Adipocyte (in vitro differentiated cells): Measurements from ENCODE around the gene B4GALNT2.
"Not testable (repeated sequence)": the region's sequence is repeated elsewhere in the genome, so short reads cannot be mapped to it uniquely, and the experiment has no call there.

ENCODE experiments used
- DNase-seq: peaks from one replicate; pipeline ENCODE4 v3.0.0-alpha.2; 2015; ENCODE audit warnings: low read depth
- H3K27me3 ChIP-seq: replicated peaks from 2 replicates; pipeline ENCODE4 v1.7.0; 2013; ENCODE audit warnings: mild to moderate bottlenecking, low read length, moderate library complexity; ENCODE audit not compliant: control insufficient read depth, insufficient read depth
- H3K36me3 ChIP-seq: 2 replicates; pipeline ENCODE4 v1.7.0; 2013; ENCODE audit warnings: low read length, mild to moderate bottlenecking, moderate library complexity; ENCODE audit not compliant: control insufficient read depth, insufficient read depth, severe bottlenecking
- H3K4me1 ChIP-seq: 2 replicates; pipeline ENCODE4 v1.7.0; 2013; ENCODE audit warnings: mild to moderate bottlenecking, low read length, moderate library complexity; ENCODE audit not compliant: control insufficient read depth, insufficient read depth
- H3K4me3 ChIP-seq: 2 replicates; pipeline ENCODE4 v1.7.0; 2013; ENCODE audit warnings: mild to moderate bottlenecking, low read length, moderate library complexity
- H3K9ac ChIP-seq: 2 replicates; pipeline ENCODE4 v1.7.0; 2013; ENCODE audit warnings: mild to moderate bottlenecking, low read length, moderate library complexity
- H3K9me3 ChIP-seq: 2 replicates; pipeline ENCODE4 v1.7.0; 2013; ENCODE audit warnings: mild to moderate bottlenecking, low read length, moderate library complexity; ENCODE audit not compliant: control insufficient read depth

Gene B4GALNT2

DNA sequence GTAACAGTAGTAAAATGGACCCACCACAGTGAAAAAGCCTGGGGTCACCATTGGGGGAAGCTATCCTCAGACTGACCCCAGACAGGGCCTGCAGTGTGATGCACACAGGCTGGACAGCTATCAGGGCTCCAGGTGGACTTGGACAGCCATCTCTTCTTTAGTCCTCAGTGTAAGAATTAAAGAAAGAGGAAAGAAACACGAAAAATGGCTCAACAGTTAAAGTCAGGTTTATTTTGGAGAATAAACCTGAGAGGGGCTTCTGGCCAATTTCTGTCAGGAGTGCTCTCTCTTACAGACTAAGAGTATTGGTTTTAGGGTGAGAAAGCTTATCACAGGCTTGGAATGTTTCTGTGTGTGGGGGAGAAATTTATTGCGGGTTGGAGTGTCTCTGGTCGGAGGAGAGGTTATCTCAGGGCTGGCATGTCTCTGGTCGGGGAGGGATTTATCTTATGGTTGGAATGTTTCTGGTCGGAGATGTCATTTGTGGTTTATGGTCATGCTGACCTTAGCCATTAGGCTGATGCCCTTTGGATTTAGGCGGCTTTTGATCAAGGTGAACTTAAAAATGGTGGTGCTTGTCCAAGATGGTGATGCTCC lies 10.8 kb upstream of the B4GALNT2 start:
- no peak for DNase-seq
- Histone ChIP-seq H3K9me3 (peaks cover 9% of the 10 kb centered on the region), H3K9ac (no peak overlapping the region), H3K27me3 (peaks cover 36% of the 10 kb centered on the region), H3K4me1 (no peaks in the 10 kb centered on the region), H3K36me3 (no peaks in the 10 kb centered on the region), H3K4me3 (no peak overlapping the region)

- DNase-seq: no peak
- Histone ChIP-seq H3K9ac (no peak overlapping the region), H3K4me3 (no peak overlapping the region), H3K27me3 (peaks cover 35% of the 10 kb centered on the region), H3K4me1 (no peaks in the 10 kb centered on the region), H3K9me3 (peaks cover 9% of the 10 kb centered on the region), H3K36me3 (no peaks in the 10 kb centered on the region)
Measured at GRCh38 chr17:49122566-49122965, 10.0 kb upstream of the B4GALNT2 start.

GRCh38 chr17:49123061-49123460 lies 9.5 kb upstream of the B4GALNT2 start:
- Histone ChIP-seq H3K9me3 (peaks cover 9% of the 10 kb centered on the region), H3K4me1 (no peaks in the 10 kb centered on the region), H3K9ac (no peak overlapping the region), H3K36me3 (no peaks in the 10 kb centered on the region), H3K27me3 (peaks cover 31% of the 10 kb centered on the region), H3K4me3 (no peak overlapping the region)
- no peak for DNase-seq

DNA sequence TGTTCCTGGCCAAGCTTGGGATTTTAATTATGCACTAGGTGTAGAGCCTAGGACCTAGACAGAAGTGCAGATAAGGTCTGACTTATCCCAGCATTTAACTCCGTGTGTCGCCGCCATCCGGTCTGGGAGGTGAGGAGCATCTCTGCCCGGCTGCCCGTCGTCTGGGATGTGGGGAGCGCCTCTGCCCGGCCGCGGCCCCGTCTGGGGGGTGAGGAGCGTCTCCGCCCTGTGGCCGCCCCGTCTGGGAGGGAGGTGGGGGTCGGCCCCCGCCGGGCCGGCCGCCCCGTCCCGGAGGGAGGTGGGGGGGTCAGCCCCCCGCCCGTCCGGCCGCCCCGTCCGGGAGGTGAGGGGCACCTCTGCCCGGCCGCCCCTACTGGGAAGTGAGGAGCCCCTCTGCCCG lies 7.1 kb upstream of the B4GALNT2 start:
- no peaks in the 10 kb centered on the region for H3K36me3 ChIP-seq
- H3K27me3 ChIP-seq: peaks cover 27% of the 10 kb centered on the region
- no peak overlapping the region for H3K4me3 ChIP-seq
- no peak for DNase-seq
- H3K9me3 ChIP-seq: peaks cover 25% of the 10 kb centered on the region
- no peak overlapping the region for H3K9ac ChIP-seq
- no peaks in the 10 kb centered on the region for H3K4me1 ChIP-seq

- peaks cover 24% of the 10 kb centered on the region for H3K9me3 ChIP-seq
- not testable (repeated sequence) for H3K9ac ChIP-seq, H3K4me1 ChIP-seq, H3K36me3 ChIP-seq, DNase-seq, H3K4me3 ChIP-seq
- peaks cover 29% of the 10 kb centered on the region for H3K27me3 ChIP-seq
Measured at GRCh38 chr17:49126183-49126859, 6.2 kb upstream of the B4GALNT2 start.

DNA sequence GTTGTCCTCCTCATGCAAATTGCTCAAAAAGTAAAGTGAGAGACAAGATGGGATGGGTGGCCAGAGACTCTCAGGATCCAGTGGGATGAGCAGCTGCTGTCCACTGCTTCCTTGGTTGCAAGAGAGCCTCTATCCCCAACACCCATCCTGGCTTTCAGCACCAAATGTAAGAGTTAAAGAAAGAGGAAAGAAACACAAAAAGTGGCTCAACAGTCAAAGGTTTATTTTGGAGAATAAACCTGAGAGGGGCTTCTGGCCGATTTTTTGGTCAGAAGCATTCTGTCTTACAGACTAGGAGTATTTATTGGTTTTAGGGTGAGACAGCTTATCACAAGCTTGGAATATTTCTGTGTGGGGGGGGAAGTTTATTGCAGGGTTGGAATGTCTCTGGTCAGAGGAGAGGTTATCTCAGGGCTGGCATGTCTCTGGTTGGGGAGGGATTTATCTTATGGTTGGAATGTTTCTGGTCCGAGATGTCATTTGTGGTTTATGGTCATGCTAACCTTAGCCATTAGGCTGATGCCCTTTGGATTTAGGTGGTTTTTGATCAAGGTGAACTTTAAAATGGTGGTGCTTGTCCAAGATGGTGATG lies 3.1 kb upstream of the B4GALNT2 start:
- H3K4me3 ChIP-seq, H3K4me1 ChIP-seq, DNase-seq, H3K9ac ChIP-seq, H3K36me3 ChIP-seq: not testable (repeated sequence)
- H3K9me3 ChIP-seq: peaks cover 16% of the 10 kb centered on the region
- H3K27me3 ChIP-seq: peaks cover 46% of the 10 kb centered on the region

GRCh38 chr17:49130891-49131290 lies 1.7 kb upstream of the B4GALNT2 start:
- DNase-seq: no peak
- Histone ChIP-seq H3K36me3 (no peaks in the 10 kb centered on the region), H3K4me3 (no peak overlapping the region), H3K9ac (no peak overlapping the region), H3K4me1 (peaks cover 3% of the 10 kb centered on the region), H3K27me3 (peaks cover 46% of the 10 kb centered on the region), H3K9me3 (peaks cover 16% of the 10 kb centered on the region)

- no peak for DNase-seq
- Histone ChIP-seq H3K36me3 (no peaks in the 10 kb centered on the region), H3K27me3 (peaks cover 46% of the 10 kb centered on the region), H3K9ac (no peak overlapping the region), H3K9me3 (peaks cover 16% of the 10 kb centered on the region), H3K4me3 (peak overlapping the region; percentile 52), H3K4me1 (peaks cover 3% of the 10 kb centered on the region)
Measured at GRCh38 chr17:49132317-49132698, 261 bp upstream of the B4GALNT2 start.

GRCh38 chr17:49136335-49136734 lies 3.8 kb downstream of the B4GALNT2 start:
- Histone ChIP-seq H3K9ac (no peak overlapping the region), H3K27me3 (peaks cover 27% of the 10 kb centered on the region), H3K9me3 (no peaks in the 10 kb centered on the region), H3K36me3 (no peaks in the 10 kb centered on the region), H3K4me1 (peaks cover 3% of the 10 kb centered on the region), H3K4me3 (no peak overlapping the region)
- DNase-seq: no peak

DNA sequence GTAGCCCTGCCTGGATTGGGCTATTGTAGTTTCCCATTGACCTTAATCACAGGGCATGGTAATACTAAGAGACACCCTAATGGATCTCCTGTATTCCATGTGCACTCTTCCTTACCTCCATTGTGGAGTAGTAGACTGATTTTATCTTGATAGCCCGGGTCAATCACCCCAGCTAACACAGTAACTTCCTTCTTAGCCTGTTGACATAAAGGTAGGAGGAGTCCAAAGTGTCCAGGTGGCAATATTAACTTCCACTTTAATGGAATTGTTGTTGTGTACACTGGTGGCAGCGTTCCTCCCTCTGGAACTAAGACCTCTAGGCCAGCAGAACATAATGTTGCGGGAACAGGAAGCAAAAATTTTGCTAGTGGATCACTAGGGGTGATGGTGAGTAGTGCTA lies 13.1 kb downstream of the B4GALNT2 start:
- H3K4me1 ChIP-seq, H3K4me3 ChIP-seq, DNase-seq, H3K9ac ChIP-seq, H3K9me3 ChIP-seq, H3K36me3 ChIP-seq: not testable (repeated sequence)
- peaks cover 16% of the 10 kb centered on the region for H3K27me3 ChIP-seq

DNA sequence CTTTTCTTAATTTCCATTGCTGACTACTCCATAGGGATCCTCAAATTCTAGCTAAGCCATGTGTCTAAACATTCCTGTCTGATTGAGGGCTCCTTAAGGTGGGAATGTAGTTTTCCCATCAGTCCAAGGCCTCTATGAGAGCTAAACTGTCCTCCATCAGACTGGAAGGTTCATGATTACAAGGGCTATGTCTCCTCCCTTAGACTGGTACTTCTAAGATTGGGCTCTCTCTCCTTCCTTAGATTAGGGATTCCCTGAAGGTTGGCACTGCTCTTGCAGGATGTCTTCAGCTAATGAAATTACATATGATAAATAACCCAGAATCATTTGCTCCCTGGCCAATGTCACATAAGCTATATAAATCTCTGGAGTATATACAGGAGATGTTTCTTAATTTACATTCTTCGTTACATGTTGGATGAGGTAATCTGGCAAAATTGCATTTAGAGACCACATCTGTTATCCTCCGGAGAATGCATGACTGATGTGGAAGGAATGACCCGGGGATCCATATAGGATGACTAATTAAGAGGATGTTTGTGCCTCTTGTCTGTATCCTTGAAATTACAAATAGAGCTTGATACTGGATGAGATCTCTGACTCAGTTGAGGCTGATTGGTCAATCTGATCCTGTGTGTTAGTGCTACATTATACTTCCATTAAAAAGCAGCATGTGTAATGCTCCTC lies 14.2 kb downstream of the B4GALNT2 start:
- DNase-seq: peak; percentile 91

More for the DNA sequence above, 14.2 kb downstream of the B4GALNT2 start:
- no peak overlapping the region for H3K4me3 ChIP-seq
- no peaks in the 10 kb centered on the region for H3K36me3 ChIP-seq
- H3K27me3 ChIP-seq: peaks cover 9% of the 10 kb centered on the region
- H3K9ac ChIP-seq: no peak overlapping the region
- H3K4me1 ChIP-seq: no peaks in the 10 kb centered on the region
- H3K9me3 ChIP-seq: no peaks in the 10 kb centered on the region
